Cerebellar nuclear complex (tissue), 1 donor: ENCODE results near the gene MARS1.
"Not testable (repeated sequence)": the region's sequence is repeated elsewhere in the genome, so short reads cannot be mapped to it uniquely, and the experiment has no call there.

Source experiments
- DNase-seq, 2 experiments: peaks; one replicate each; lab custom pipeline; 2025; lab: John Stamatoyannopoulos, UW

MARS1 gene

GRCh38 chr12:57495051-57495701 lies 7.3 kb downstream of the MARS1 start:
- not testable (repeated sequence) for DNase-seq

GRCh38 chr12:57496822-57497221 lies 9.0 kb downstream of the MARS1 start:
- no peak for DNase-seq

GRCh38 chr12:57497223-57498131 lies 9.6 kb downstream of the MARS1 start:
- no peak for DNase-seq

- no peak for DNase-seq
Measured at GRCh38 chr12:57498132-57498502, 10.2 kb downstream of the MARS1 start.

GRCh38 chr12:57498571-57498970 lies 10.7 kb downstream of the MARS1 start:
- no peak for DNase-seq

- DNase-seq = no peak
Measured at GRCh38 chr12:57500213-57500612, 12.3 kb downstream of the MARS1 start.

- DNase-seq = not testable (repeated sequence)
Measured at GRCh38 chr12:57502311-57502969, 14.6 kb downstream of the MARS1 start.

- DNase-seq = not testable (repeated sequence)
Measured at GRCh38 chr12:57506541-57506940, 18.7 kb downstream of the MARS1 start.

GRCh38 chr12:57507796-57508195 lies 19.9 kb downstream of the MARS1 start:
- not testable (repeated sequence) for DNase-seq

GRCh38 chr12:57511161-57511560 lies 23.3 kb downstream of the MARS1 start:
- DNase-seq = no peak

- no peak for DNase-seq
Measured at GRCh38 chr12:57511588-57512325, 23.9 kb downstream of the MARS1 start.

- DNase-seq = no peak
Measured at GRCh38 chr12:57512665-57513064, 24.8 kb downstream of the MARS1 start.

- no peak for DNase-seq
Measured at GRCh38 chr12:57513266-57513665, 25.4 kb downstream of the MARS1 start.

GRCh38 chr12:57513677-57514076 lies 25.8 kb downstream of the MARS1 start:
- DNase-seq = not testable (repeated sequence)

GRCh38 chr12:57514246-57514645 lies 26.4 kb downstream of the MARS1 start:
- not testable (repeated sequence) for DNase-seq

- no peak for DNase-seq
Measured at GRCh38 chr12:57514720-57515407, 27.0 kb downstream of the MARS1 start.

- DNase-seq = no peak
Measured at GRCh38 chr12:57515408-57515933, 27.6 kb downstream of the MARS1 start.

- DNase-seq = no peak
Measured at GRCh38 chr12:57515934-57516541, 28.2 kb downstream of the MARS1 start.

- DNase-seq = no peak
Measured at GRCh38 chr12:57516617-57517153, 28.8 kb downstream of the MARS1 start.

GRCh38 chr12:57517187-57517586 lies 29.3 kb downstream of the MARS1 start:
- DNase-seq = no peak
